HL-60 (cell line): Measurements from ENCODE around the gene ATRNL1.

ENCODE experiments used
- POLR2AphosphoS5 ChIP-seq: IDR thresholded peaks from 2 replicates; pipeline ENCODE4 v1.6.1; 2012; ENCODE audit warnings: low read depth
- TF ChIP-seq, protein P1 (sequence below): IDR thresholded peaks from one replicate; pipeline ENCODE4 v1.5.1; 2011; ENCODE audit warnings: low read length, control low read depth, inconsistent platforms; ENCODE audit not compliant: insufficient read depth
- TF ChIP-seq, protein P2 (sequence below): IDR thresholded peaks from 2 replicates; pipeline ENCODE4 v1.6.1; 2012; ENCODE audit warnings: low read depth; ENCODE audit not compliant: insufficient replicate concordance

DNA sequence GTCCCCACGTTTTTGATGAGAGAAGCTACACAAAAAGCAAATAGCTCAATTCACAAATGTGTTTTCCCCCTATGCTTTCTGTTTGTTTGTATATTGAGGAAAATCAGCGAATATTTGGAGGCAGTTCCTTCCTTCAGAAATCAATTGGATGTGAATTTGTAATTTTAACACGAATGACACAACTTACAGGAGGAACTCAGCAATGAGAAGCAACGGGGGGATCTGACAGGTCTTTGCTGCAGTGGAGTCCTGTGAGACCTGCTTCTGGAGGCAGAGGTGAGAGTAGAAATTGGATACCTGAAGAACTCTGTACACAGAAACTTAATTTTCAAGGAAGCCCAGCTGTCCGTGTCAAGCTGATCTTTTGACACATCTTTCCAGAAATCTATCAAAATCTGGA lies 809.4 kb downstream of the ATRNL1 start:
- TF ChIP-seq, protein P1, sequence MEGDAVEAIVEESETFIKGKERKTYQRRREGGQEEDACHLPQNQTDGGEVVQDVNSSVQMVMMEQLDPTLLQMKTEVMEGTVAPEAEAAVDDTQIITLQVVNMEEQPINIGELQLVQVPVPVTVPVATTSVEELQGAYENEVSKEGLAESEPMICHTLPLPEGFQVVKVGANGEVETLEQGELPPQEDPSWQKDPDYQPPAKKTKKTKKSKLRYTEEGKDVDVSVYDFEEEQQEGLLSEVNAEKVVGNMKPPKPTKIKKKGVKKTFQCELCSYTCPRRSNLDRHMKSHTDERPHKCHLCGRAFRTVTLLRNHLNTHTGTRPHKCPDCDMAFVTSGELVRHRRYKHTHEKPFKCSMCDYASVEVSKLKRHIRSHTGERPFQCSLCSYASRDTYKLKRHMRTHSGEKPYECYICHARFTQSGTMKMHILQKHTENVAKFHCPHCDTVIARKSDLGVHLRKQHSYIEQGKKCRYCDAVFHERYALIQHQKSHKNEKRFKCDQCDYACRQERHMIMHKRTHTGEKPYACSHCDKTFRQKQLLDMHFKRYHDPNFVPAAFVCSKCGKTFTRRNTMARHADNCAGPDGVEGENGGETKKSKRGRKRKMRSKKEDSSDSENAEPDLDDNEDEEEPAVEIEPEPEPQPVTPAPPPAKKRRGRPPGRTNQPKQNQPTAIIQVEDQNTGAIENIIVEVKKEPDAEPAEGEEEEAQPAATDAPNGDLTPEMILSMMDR: no peak
- TF ChIP-seq POLR2AphosphoS5: no peak
- TF ChIP-seq, protein P2, sequence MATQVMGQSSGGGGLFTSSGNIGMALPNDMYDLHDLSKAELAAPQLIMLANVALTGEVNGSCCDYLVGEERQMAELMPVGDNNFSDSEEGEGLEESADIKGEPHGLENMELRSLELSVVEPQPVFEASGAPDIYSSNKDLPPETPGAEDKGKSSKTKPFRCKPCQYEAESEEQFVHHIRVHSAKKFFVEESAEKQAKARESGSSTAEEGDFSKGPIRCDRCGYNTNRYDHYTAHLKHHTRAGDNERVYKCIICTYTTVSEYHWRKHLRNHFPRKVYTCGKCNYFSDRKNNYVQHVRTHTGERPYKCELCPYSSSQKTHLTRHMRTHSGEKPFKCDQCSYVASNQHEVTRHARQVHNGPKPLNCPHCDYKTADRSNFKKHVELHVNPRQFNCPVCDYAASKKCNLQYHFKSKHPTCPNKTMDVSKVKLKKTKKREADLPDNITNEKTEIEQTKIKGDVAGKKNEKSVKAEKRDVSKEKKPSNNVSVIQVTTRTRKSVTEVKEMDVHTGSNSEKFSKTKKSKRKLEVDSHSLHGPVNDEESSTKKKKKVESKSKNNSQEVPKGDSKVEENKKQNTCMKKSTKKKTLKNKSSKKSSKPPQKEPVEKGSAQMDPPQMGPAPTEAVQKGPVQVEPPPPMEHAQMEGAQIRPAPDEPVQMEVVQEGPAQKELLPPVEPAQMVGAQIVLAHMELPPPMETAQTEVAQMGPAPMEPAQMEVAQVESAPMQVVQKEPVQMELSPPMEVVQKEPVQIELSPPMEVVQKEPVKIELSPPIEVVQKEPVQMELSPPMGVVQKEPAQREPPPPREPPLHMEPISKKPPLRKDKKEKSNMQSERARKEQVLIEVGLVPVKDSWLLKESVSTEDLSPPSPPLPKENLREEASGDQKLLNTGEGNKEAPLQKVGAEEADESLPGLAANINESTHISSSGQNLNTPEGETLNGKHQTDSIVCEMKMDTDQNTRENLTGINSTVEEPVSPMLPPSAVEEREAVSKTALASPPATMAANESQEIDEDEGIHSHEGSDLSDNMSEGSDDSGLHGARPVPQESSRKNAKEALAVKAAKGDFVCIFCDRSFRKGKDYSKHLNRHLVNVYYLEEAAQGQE: no peak
